GM20000 (cell line): Measurements from ENCODE around the gene TBL1X.

Experiments
- DNase-seq: peaks from one replicate; pipeline ENCODE4 v3.0.0; 2012; ENCODE audit warnings: low spot score
- CTCF ChIP-seq: IDR thresholded peaks from 2 replicates; pipeline ENCODE4 v1.5.1; 2012; ENCODE audit warnings: mild to moderate bottlenecking, control low read depth; ENCODE audit errors: extremely low read depth, missing control alignments

Gene TBL1X

GRCh38 chrX:9598344-9598743 lies 133.5 kb downstream of the TBL1X start:
- no peak for DNase-seq
- TF ChIP-seq CTCF: no peak

- no peak for DNase-seq
- no peak for TF ChIP-seq CTCF
These were observed 139.5 kb downstream of the TBL1X start for GRCh38 chrX:9604111-9604907.

GRCh38 chrX:9604908-9605306 lies 140.0 kb downstream of the TBL1X start:
- no peak for TF ChIP-seq CTCF
- no peak for DNase-seq

DNA sequence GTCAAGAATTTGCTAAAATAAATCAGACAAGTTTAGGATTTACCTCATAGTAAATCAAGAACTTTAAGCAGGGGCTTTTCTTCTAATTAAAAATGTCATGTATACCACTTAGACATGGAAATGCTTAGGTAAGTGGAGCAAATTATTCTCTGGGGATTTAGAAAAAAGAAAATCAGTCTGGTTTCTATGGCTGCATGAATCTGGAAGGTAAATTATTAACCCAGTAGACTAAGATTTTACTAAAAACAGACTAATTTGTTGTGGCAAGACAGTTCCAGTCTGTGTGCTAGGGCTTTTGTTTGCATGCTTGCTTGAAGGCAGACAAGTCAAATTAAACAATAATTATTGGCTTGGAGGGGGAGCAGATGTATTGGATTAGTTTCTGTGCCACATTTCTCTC lies 140.6 kb downstream of the TBL1X start:
- no peak for TF ChIP-seq CTCF
- no peak for DNase-seq

- no peak for TF ChIP-seq CTCF
- DNase-seq: no peak
These were observed 142.1 kb downstream of the TBL1X start for GRCh38 chrX:9606971-9607370.

DNA sequence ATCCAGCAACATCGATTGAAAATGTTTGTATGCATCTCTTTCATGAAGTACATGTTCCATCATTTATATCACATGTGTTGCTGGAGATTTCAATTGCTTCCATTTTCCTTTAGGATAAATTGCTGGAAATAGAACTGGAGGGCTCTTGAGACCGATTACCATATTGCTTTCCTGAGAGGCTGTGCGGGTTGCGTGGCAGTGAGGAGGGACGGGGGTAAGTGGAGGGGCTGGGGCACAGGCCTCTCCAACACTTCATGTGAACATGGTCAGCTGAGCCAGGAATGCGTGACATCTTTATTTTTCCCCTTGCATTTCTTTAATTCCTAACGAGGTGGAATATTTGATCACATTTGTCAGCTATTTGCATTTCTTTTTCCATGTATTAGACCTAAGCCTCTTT lies 144.6 kb downstream of the TBL1X start:
- no peak for DNase-seq
- TF ChIP-seq CTCF: no peak

DNA sequence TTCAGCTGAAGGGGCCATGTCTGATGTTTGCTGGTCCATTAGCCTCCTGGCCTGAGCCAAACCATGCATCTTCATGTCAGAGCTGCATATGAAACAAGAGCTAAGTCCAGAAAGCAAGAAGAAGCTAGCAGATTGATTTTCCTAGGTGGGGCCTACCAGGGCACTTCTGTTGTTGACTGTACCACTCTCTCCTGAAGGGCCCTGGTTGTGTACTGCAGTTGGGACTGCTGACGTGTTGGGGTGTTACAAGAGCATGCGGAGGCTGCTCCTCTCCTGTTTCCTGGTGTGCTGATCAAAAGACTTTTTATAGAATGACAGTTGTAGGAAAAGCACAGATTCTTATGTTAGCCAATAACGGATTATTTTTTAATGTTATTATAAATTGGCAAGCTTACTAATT lies 145.1 kb downstream of the TBL1X start:
- no peak for DNase-seq
- TF ChIP-seq CTCF: no peak
